ENCODE data around the gene CCL13.

The CCL13 gene

DNA sequence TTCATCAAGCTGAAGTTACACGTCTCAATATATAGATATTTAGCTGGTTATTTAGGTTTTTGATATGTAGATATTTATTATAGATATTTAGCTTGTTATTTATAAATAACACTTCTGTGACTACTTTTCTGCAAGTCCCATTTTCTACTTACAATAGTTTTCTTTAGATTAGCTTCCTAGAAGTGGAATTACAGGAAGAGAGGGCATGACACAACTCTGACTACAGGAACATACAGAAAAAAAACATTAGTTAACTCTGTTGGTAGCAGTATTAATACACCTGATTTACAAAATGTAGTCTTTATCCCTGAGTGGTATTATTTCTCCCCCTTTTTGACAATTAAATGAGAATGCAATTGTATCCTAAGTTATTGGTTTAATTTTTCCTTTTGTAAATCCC lies 28.0 kb downstream of the CCL13 start:
- TF ChIP-seq ELF4 (IDR thresholded peaks at IDR 0.05) (no peak), SUZ12 (IDR thresholded peaks at IDR 0.05) (no peak), ARNT (IDR thresholded peaks at IDR 0.05) (no peak), FOXA1 (IDR thresholded peaks at IDR 0.05) (no peak), NFRKB (IDR thresholded peaks at IDR 0.05) (no peak), FOXM1 (IDR thresholded peaks at IDR 0.05; ENCODE audit: borderline replicate concordance) (no peak), BHLHE40 (IDR thresholded peaks at IDR 0.05; ENCODE audit: borderline replicate concordance) (no peak), TARDBP (IDR thresholded peaks at IDR 0.05) (no peak), FOXK2 (IDR thresholded peaks at IDR 0.05) (no peak)
- CTCF ChIA-PET, result interaction anchor here (1.1 kb wide), 1 partner anchor 23 kb away, joined by 5 read pairs; no protein-coding TSS in a partner anchor
- no peak for DNase-seq (ENCODE audit: extremely low spot score)
- POLR2A ChIA-PET, result no interaction called here

DNA sequence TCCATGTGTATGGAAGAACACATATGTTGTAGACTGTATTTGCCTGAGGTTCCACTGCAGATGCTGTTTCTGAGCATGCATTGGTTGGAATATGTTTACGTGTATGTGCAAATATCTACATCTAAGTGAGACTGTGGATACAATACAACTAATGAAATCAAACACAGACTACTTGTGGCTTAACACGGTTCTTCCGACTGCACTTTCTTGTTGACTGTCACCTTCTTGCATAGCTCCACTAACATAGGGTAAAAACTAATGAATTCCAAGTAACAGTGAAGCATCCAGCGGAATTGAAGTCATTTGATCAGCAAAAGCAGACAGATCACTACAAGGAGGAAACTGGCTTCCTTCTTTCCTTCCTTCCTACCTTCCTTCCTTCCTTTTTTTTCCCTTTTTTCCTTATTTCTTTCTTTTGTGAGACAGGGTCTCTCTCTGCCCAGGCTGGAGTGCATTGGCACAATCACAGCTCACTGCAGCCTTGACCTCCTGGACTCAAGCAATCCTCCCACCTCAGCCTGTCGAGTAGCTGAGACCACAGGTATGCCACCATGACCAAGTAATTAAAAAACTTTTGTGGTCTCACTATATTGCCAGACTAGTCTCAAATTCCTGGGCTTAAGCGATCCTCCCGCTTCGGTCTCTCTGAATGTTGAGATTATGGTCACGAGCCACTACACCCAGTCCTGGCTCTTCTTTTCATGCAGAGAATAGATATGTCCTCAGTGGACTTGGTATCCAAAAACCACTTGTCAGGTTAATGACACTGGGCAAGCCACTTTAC lies 28.7 kb downstream of the CCL13 start:
- POLR2A ChIA-PET, result no interaction called here
- TF ChIP-seq LEF1 (IDR thresholded peaks at IDR 0.05; ENCODE audit: borderline replicate concordance), result no peak
- no peak for TF ChIP-seq ELF4 (IDR thresholded peaks at IDR 0.05)
- TF ChIP-seq SUZ12 (IDR thresholded peaks at IDR 0.05), result no peak
- TF ChIP-seq FOXM1 (IDR thresholded peaks at IDR 0.05; ENCODE audit: borderline replicate concordance), result no peak
- no peak for TF ChIP-seq L3MBTL2 (conservative IDR thresholded peaks at IDR 0.05)
- no peak for TF ChIP-seq FOXA1 (IDR thresholded peaks at IDR 0.05)
- DNase-seq (ENCODE audit: extremely low spot score), result no peak
- CTCF ChIA-PET, result interaction anchor here (0.5 kb wide), 1 partner anchor 11 kb away, joined by 3 read pairs; no protein-coding TSS in a partner anchor

DNA sequence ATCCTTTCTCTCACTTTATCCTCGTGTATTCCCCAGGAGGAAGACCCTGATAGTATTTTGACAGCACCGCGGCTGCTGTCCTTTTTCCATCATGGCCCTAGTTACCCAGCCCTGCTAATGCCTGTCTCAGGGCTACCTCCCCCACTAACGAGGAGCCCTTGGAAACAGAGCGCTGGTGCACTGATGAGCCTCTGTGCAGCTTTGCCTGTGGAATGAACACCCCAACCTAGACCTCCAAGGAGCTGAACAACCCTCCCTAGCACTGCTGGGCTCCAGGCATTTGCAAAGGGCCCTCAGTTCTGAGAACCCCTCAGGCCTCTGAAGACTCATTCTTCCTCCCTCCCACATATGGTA lies 30.0 kb downstream of the CCL13 start:
- no peak for TF ChIP-seq FOXK2 (IDR thresholded peaks at IDR 0.05)
- TF ChIP-seq SP1 (IDR thresholded peaks at IDR 0.05), result no peak
- no peak for TF ChIP-seq ARNT (IDR thresholded peaks at IDR 0.05)
- TF ChIP-seq L3MBTL2 (conservative IDR thresholded peaks at IDR 0.05), result no peak
- no peak for TF ChIP-seq HDGF (IDR thresholded peaks at IDR 0.05; ENCODE audit: borderline replicate concordance)
- TF ChIP-seq ELF4 (IDR thresholded peaks at IDR 0.05), result no peak
- no peak for TF ChIP-seq FOXM1 (IDR thresholded peaks at IDR 0.05; ENCODE audit: borderline replicate concordance)
- TF ChIP-seq LEF1 (IDR thresholded peaks at IDR 0.05; ENCODE audit: borderline replicate concordance), result no peak
- no peak for TF ChIP-seq SUZ12 (IDR thresholded peaks at IDR 0.05)
- TF ChIP-seq CTBP1 (IDR thresholded peaks at IDR 0.05; ENCODE audit: borderline replicate concordance), result no peak
- TF ChIP-seq ZNF384 (IDR thresholded peaks at IDR 0.05), result no peak
- no peak for TF ChIP-seq TARDBP (IDR thresholded peaks at IDR 0.05)
- TF ChIP-seq PKNOX1 (IDR thresholded peaks at IDR 0.05), result no peak
- no peak for TF ChIP-seq NFRKB (IDR thresholded peaks at IDR 0.05)
- TF ChIP-seq BHLHE40 (IDR thresholded peaks at IDR 0.05; ENCODE audit: borderline replicate concordance), result no peak
- no peak for TF ChIP-seq FOXA1 (IDR thresholded peaks at IDR 0.05)

GRCh38 chr17:34386697-34387550 lies 30.6 kb downstream of the CCL13 start:
- DNase-seq (ENCODE audit: extremely low spot score), result no peak
- CTCF ChIA-PET, result interaction anchor here (1.2 kb wide), 2 partner anchors 10 to 26 kb away, joined by 3 to 5 read pairs; no protein-coding TSS in a partner anchor
- TF ChIP-seq L3MBTL2 (conservative IDR thresholded peaks at IDR 0.05) (no peak), FOXK2 (IDR thresholded peaks at IDR 0.05) (no peak), CTBP1 (IDR thresholded peaks at IDR 0.05; ENCODE audit: borderline replicate concordance) (no peak), FOXA1 (IDR thresholded peaks at IDR 0.05) (no peak), FOXM1 (IDR thresholded peaks at IDR 0.05; ENCODE audit: borderline replicate concordance) (no peak)
- POLR2A ChIA-PET, result no interaction called here

More for the DNA sequence above, 30.0 kb downstream of the CCL13 start:
- no peak for DNase-seq (ENCODE audit: extremely low spot score)
- ChIA-PET POLR2A (no interaction called here), CTCF (interaction anchor here (1.2 kb wide), 1 partner anchor 25 kb away, joined by 5 read pairs; no protein-coding TSS in a partner anchor)

DNA sequence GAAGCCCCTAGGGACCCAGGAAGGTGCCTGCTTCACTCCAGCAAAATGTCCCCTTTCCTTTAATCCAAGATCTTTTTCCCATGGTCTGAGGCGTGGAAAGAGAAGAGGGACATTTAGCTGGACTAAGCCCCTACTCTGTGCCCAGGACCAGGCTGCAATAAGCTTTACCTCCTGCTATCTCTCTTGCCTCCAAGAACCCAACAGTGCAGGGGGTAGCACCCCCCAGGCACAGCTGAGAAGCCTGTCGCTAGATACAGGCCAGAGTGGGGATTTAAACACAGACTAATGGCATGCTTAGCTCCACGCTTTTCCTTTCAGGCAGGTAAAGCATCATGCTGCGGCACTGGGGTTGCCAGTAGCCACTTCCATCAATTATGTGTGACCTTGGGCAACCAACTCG lies 31.3 kb downstream of the CCL13 start:
- ChIA-PET POLR2A (no interaction called here), CTCF (interaction anchor here (1.2 kb wide), 2 partner anchors 10 to 26 kb away, joined by 3 to 5 read pairs; no protein-coding TSS in a partner anchor)
- no peak for TF ChIP-seq SP1 (IDR thresholded peaks at IDR 0.05)
- TF ChIP-seq TARDBP (IDR thresholded peaks at IDR 0.05), result no peak
- TF ChIP-seq ARNT (IDR thresholded peaks at IDR 0.05), result no peak
- no peak for DNase-seq (ENCODE audit: extremely low spot score)

DNA sequence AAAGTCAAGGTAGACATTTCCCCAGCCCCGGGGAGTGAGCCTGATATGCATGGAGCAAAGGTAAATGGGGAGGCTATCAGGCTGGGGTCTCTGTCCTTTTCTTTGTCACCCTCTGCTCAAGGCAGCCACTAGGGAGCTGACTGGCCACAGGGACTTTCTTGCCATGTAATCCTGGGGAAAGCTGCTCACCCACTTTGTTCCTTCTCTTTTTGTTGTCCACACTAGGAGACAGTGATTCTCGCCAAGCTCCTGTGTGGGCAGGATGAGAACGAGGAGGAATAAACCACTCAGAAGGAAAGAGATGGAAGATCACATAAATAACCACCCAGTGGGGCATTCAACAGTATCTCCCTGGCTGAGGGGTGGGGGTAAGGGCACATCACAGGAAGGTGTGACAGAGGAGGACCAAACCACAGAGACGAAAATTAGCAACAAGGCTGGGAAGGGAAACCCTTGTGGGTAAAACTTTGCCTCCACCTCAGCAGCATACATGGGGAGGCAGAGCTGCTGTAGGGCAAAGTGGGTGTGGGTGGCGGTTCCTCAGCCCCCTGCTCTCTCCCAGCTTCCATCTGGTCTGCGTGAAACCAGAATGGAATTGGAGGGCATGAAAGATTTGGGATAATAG lies 33.0 kb downstream of the CCL13 start:
- ChIA-PET POLR2A (no interaction called here), CTCF (interaction anchor here (0.6 kb wide), 1 partner anchor 28 kb away, joined by 3 read pairs; no protein-coding TSS in a partner anchor)
- no peak for DNase-seq (ENCODE audit: extremely low spot score)
- TF ChIP-seq BHLHE40 (IDR thresholded peaks at IDR 0.05; ENCODE audit: borderline replicate concordance) (no peak), PKNOX1 (IDR thresholded peaks at IDR 0.05) (no peak), HDGF (IDR thresholded peaks at IDR 0.05; ENCODE audit: borderline replicate concordance) (no peak), FOXM1 (IDR thresholded peaks at IDR 0.05; ENCODE audit: borderline replicate concordance) (no peak), FOXA1 (IDR thresholded peaks at IDR 0.05) (no peak), FOXK2 (IDR thresholded peaks at IDR 0.05) (no peak), NFRKB (IDR thresholded peaks at IDR 0.05) (no peak), ARNT (IDR thresholded peaks at IDR 0.05) (no peak), TARDBP (IDR thresholded peaks at IDR 0.05) (no peak), ELF4 (IDR thresholded peaks at IDR 0.05) (no peak)

Measured in HEK293T (cell line).